ENCODE measurements around the gene CDH4.
A peak's percentile ranks its signal among the peaks of the same experiment; 100 is the strongest.

Gene CDH4

DNA sequence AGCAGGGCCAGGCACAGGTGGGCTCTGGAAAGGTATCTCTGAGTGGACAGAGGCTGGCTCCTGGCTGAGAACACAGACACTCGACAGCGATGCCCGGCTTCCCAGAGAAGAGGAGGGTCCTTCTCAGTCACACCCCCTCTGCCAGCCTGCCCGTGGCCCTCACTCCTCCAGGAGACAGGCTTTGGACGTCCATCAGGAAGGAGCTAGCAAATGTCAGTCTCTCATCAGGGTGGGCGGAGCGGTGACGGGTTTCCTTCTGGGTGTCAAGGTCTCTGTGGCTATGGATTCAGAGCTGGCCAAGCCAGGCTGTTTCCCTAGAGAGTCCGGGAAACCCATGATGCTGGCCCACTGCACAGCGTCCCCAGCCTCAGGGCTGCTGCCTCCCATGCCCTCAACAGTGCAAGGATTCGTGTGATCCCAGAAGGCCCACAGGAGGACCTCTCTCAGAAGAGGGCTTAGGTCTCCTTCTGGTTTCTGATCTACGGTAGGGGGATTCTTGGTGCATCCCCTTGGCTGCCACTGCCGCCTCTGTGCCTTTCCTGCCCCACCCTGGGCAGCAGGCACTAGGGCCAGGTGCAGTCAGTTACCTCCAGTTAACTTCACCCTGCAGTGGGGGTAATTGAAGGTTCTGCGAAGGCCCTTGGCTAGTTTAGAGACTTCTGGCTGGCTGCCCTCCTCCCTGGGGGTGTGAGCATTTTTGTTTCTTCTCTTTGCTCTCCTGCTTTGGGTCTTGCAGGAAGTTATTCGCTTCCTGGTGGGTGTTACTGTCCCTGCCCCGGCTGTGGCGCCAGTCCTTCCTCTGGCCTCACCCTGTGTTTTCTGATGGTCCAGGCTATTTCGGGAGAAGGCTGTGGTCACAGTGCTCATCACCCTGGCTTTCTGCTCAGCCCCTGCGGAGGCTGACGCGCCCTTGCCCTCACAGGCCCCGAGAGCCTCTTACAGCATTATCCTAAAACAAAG, 80.2 kb downstream of the CDH4 start:
- no peak for DNase-seq

GRCh38 chr20:61333484-61334108, 81.5 kb downstream of the CDH4 start:
- DNase-seq: no peak

- no peak for DNase-seq
Observed at GRCh38 chr20:61340157-61340556, 88.1 kb downstream of the CDH4 start.

- no peak for DNase-seq
Observed at GRCh38 chr20:61341605-61342004, 89.5 kb downstream of the CDH4 start.

- DNase-seq: no peak
Observed at GRCh38 chr20:61343934-61344333, 91.9 kb downstream of the CDH4 start.

DNA sequence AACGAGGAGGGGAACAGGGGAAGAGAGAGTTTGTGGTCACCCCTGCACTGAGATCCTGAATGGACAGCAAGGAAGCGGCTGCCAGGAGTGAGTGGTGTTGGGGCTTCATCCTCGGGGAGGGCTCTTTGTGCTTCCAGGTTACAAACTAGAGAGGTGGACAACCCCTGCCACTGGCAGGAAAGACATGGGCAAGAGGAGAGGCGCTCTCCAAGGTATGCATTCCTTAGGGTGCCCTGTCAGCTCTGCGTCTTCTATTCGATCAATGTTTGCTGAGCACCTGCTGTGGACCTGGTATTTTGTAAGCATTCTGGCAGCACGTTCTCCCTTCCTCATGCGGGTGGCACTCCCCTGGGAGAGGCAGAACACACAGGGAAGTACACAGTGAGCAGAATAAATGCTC, 93.6 kb downstream of the CDH4 start:
- no peak for DNase-seq

- no peak for DNase-seq
Observed at GRCh38 chr20:61346996-61347395, 94.9 kb downstream of the CDH4 start.

- no peak for DNase-seq
Observed at GRCh38 chr20:61347443-61347842, 95.4 kb downstream of the CDH4 start.

DNA sequence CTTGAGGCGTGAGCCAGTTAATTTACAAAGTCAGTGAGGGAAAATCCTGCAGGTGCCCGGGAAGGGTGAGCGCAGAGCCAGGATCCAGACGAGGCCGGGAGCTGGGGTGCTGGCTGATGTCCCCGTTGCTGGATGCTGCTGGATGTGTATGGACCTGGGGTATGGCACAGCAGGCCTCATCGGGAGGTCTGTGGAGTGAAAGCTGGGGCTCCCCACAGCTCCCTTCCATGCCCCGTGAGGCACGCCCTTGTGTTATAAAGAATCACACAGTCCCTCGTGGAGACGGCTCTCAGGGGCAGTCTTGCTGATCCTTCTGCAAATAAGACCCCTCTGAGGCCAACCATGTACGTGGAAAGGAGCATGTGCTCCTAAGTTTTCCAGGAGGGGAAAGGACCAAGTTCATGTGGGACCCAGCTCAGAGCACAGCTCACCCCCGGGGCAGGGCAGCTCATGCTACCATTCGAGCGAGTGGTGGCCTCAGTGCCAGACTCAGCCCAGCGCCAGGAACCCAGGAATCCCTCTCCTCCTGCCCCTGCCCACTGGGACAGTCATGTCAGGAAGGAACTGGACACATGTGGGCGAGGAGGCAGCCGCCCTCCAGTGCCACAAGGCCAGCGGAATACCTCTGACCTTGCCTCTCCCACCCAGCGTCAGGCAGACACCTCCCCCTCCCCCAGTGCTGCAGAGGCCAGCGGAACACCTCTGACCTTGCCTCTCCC, 97.5 kb downstream of the CDH4 start:
- DNase-seq: no peak

DNA sequence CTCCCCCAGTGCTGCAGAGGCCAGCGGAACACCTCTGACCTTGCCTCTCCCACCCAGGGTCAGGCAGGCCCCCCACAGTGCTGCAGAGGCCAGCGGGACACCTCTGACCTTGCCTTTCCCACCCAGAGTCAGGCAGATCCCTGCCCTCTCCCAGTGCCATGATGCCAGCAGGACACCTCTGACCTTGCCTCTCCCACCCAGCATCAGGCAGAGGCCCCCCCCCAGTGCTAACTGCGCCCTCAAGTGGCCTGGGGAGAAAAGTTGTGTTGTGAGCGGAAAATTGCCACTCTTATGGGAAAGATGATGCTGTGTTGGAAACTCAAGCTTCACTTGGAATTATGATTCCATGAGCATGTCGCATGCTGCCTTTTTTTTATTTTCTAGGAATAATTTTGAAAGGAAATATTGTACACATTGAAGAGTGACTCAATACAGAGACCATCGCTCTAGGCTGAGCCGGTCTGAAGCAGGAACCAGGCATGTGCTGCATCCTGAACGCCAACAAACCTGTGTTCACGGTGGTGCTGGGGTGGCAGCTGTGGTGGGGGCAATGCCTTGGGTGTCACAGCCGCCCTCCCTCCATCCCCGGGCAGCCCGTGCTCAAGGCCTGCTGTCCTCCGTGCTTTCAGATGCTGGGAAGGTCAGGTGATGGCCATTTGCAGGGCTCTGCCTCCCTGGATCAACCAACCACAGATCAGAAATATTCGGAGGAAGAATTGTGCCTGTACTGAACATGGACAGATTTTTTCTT, 98.6 kb downstream of the CDH4 start:
- DNase-seq: no peak

GRCh38 chr20:61352346-61353260, 100.5 kb downstream of the CDH4 start:
- DNase-seq: no peak

GRCh38 chr20:61353261-61354000, 101.4 kb downstream of the CDH4 start:
- DNase-seq: peak; percentile 68

DNA sequence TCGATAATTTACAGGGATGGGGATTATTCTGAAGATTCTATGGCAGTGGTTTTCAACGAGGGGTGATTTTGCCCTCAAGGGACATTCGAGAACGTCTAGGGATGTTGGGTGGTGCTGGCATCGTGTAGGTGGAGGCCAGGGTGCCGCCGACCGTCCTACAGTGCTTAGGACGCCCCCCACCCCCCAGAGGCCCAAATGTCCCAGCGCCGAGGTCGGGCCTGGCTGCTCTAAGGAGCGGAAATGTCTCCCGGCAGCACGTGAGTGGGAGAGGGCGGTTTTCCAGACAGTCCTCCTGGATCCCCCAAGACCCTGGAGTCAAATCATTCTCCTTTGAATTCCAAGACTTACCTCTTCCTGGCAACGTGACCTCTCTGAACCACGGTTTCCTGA, 101.9 kb downstream of the CDH4 start:
- no peak for DNase-seq

GRCh38 chr20:61354501-61354900, 102.4 kb downstream of the CDH4 start:
- no peak for DNase-seq

GRCh38 chr20:61354901-61355495, 102.9 kb downstream of the CDH4 start:
- no peak for DNase-seq

- DNase-seq: no peak
Observed at GRCh38 chr20:61355585-61355984, 103.5 kb downstream of the CDH4 start.

DNA sequence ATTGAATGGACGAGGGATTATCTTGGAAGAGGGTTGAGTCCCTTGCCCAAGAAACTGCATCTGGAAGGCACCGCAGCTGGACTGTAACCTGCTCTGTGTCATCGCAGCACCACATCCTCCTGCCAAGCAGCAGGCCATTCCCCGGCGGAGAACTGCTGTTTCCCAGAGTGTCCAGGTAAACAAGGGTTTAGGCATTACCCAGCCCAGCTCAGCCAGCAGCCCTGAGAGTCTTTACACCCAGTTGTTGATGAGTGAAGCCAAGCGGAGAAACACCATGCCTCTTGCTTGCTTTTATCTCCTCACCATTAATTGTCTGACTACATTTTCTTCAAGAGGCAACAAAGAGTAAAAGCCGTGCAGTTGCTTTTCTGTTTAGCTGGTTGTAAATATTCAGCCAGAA, 104.1 kb downstream of the CDH4 start:
- no peak for DNase-seq

GRCh38 chr20:61357119-61357518, 105.1 kb downstream of the CDH4 start:
- DNase-seq: no peak

DNA sequence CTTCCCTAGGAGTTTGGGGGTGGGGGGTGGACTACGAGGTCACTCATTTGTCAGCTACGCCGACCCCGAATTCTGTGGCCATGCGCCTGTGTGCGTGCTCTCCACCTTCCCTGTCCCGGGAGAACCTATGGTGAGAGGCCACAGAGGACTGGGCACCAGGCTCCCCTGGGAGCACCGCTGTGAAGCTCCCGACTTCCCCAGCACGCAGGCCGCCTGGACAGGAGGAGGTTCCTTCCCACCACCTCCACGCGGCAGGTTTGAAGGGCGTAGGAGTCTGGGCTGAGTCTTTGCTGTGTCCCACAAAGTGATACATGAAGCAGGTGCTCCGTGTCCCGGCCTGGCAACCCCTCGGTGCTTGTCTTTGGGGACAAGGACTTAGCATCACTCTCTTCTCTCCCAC, 107.2 kb downstream of the CDH4 start:
- no peak for DNase-seq

GRCh38 chr20:61360296-61360695, 108.2 kb downstream of the CDH4 start:
- DNase-seq: no peak

GRCh38 chr20:61360940-61361339, 108.9 kb downstream of the CDH4 start:
- no peak for DNase-seq
